Mucosa of rectum (tissue), 2 donors: ENCODE data around the gene TLE4.
A peak's percentile ranks its signal among the peaks of the same experiment; 100 is the strongest.
"Not testable (repeated sequence)": the region's sequence is repeated elsewhere in the genome, so short reads cannot be mapped to it uniquely, and the experiment has no call there.

Experiments used
- H3K27ac ChIP-seq, 2 donors: one replicate each; pipeline ENCODE4 v1.7.0; 2013; ENCODE audit warnings: inconsistent platforms in 2 of 2, low read depth in 2 of 2, low read length in 2 of 2
- H3K27me3 ChIP-seq, 2 donors: one replicate each; pipeline ENCODE4 v1.7.0; 2013; ENCODE audit warnings: low read length in 2 of 2; ENCODE audit not compliant: control insufficient read depth in 2 of 2, insufficient read depth in 2 of 2
- H3K36me3 ChIP-seq, 2 donors: one replicate each; pipeline ENCODE4 v1.7.0; 2013; ENCODE audit warnings: low read length in 2 of 2; ENCODE audit not compliant: control insufficient read depth in 2 of 2, insufficient read depth in 2 of 2
- H3K4me1 ChIP-seq, 2 donors: one replicate each; pipeline ENCODE4 v1.7.0; 2013; ENCODE audit warnings: low read length in 2 of 2, mild to moderate bottlenecking in 1 of 2; ENCODE audit not compliant: control insufficient read depth in 2 of 2, insufficient read depth in 2 of 2
- H3K4me3 ChIP-seq, 2 donors: one replicate each; pipeline ENCODE4 v1.7.0; 2013; ENCODE audit warnings: low read length in 2 of 2
- H3K9ac ChIP-seq, 2 donors: one replicate each; pipeline ENCODE4 v1.7.0; 2013; ENCODE audit warnings: low read length in 2 of 2, low read depth in 1 of 2, mild to moderate bottlenecking in 1 of 2
- H3K9me3 ChIP-seq, 2 donors: one replicate each; pipeline ENCODE4 v1.7.0; 2013; ENCODE audit warnings: low read length in 2 of 2; ENCODE audit not compliant: control insufficient read depth in 2 of 2
- donor health status: healthy.
- donor health status: Normal muscosa, but diverticular disease.

Gene TLE4

GRCh38 chr9:79571309-79572031 is at the start of gene TLE4:
TLE4 (plus strand) TSS chr9:79571965; CDS start chr9:79572791, 826 bp downstream.
- peak within 1 kb of the TSS; percentile 88 to 92 for H3K9ac ChIP-seq
- no peaks in the 10 kb centered on the region for H3K36me3 ChIP-seq
- peaks cover 4 to 13% of the 10 kb centered on the region in 2 donors for H3K27me3 ChIP-seq
- H3K27ac ChIP-seq, result peak within 1 kb of the TSS; percentile 91 to 95
- H3K4me1 ChIP-seq, result peaks cover 5 to 6% of the 10 kb centered on the region in 2 donors
- H3K9me3 ChIP-seq, result no peaks in the 10 kb centered on the region
- peak within 1 kb of the TSS; percentile 78 to 92 for H3K4me3 ChIP-seq

- no peak overlapping the region for H3K4me3 ChIP-seq
- H3K9me3 ChIP-seq, result no peaks in the 10 kb centered on the region
- no peaks in the 10 kb centered on the region for H3K36me3 ChIP-seq
- H3K27ac ChIP-seq, result no peak overlapping the region
- H3K4me1 ChIP-seq, result no peaks in the 10 kb centered on the region
- H3K9ac ChIP-seq, result no peak overlapping the region
- H3K27me3 ChIP-seq, result no peaks in the 10 kb centered on the region
Measured at GRCh38 chr9:79522793-79523192, 49.0 kb upstream of the TLE4 start.

GRCh38 chr9:79524266-79524665 is 47.5 kb upstream of the TLE4 start:
- Histone ChIP-seq H3K4me3 (no peak overlapping the region), H3K9ac (no peak overlapping the region), H3K36me3 (no peaks in the 10 kb centered on the region), H3K4me1 (no peaks in the 10 kb centered on the region), H3K27ac (no peak overlapping the region), H3K9me3 (no peaks in the 10 kb centered on the region), H3K27me3 (no peaks in the 10 kb centered on the region)

GRCh38 chr9:79526149-79526672 is 45.6 kb upstream of the TLE4 start:
- H3K4me3 ChIP-seq, result no peak overlapping the region
- H3K36me3 ChIP-seq, result no peaks in the 10 kb centered on the region
- no peaks in the 10 kb centered on the region for H3K4me1 ChIP-seq
- H3K27ac ChIP-seq, result no peak overlapping the region
- no peak overlapping the region for H3K9ac ChIP-seq
- no peaks in the 10 kb centered on the region for H3K9me3 ChIP-seq
- H3K27me3 ChIP-seq, result no peaks in the 10 kb centered on the region

GRCh38 chr9:79535534-79535933 is 36.2 kb upstream of the TLE4 start:
- H3K27ac ChIP-seq, result no peak overlapping the region
- no peak overlapping the region for H3K9ac ChIP-seq
- H3K4me3 ChIP-seq, result no peak overlapping the region
- no peaks in the 10 kb centered on the region for H3K9me3 ChIP-seq
- H3K27me3 ChIP-seq, result no peaks in the 10 kb centered on the region
- no peaks in the 10 kb centered on the region for H3K4me1 ChIP-seq
- H3K36me3 ChIP-seq, result no peaks in the 10 kb centered on the region

- Histone ChIP-seq H3K27me3 (no peaks in the 10 kb centered on the region), H3K27ac (no peak overlapping the region), H3K4me1 (no peaks in the 10 kb centered on the region), H3K4me3 (no peak overlapping the region), H3K9ac (no peak overlapping the region), H3K9me3 (no peaks in the 10 kb centered on the region), H3K36me3 (no peaks in the 10 kb centered on the region)
Measured at GRCh38 chr9:79537838-79538237, 33.9 kb upstream of the TLE4 start.

GRCh38 chr9:79542735-79543620 is 28.8 kb upstream of the TLE4 start:
- H3K27me3 ChIP-seq, result no peaks in the 10 kb centered on the region
- H3K4me1 ChIP-seq, result no peaks in the 10 kb centered on the region
- no peaks in the 10 kb centered on the region for H3K36me3 ChIP-seq
- H3K4me3 ChIP-seq, result no peak overlapping the region
- H3K27ac ChIP-seq, result no peak overlapping the region
- no peaks in the 10 kb centered on the region for H3K9me3 ChIP-seq
- no peak overlapping the region for H3K9ac ChIP-seq

- H3K4me3 ChIP-seq, H3K27ac ChIP-seq, H3K9ac ChIP-seq, H3K9me3 ChIP-seq, H3K4me1 ChIP-seq, H3K27me3 ChIP-seq, H3K36me3 ChIP-seq: not testable (repeated sequence)
Measured at GRCh38 chr9:79544375-79544774, 27.4 kb upstream of the TLE4 start.

GRCh38 chr9:79551586-79551985 is 20.2 kb upstream of the TLE4 start:
- no peak overlapping the region for H3K27ac ChIP-seq
- no peak overlapping the region for H3K9ac ChIP-seq
- H3K9me3 ChIP-seq, result no peaks in the 10 kb centered on the region
- H3K36me3 ChIP-seq, result no peaks in the 10 kb centered on the region
- H3K4me1 ChIP-seq, result no peaks in the 10 kb centered on the region
- no peaks in the 10 kb centered on the region for H3K27me3 ChIP-seq
- H3K4me3 ChIP-seq, result no peak overlapping the region

- Histone ChIP-seq H3K27ac (no peak overlapping the region), H3K4me1 (no peaks in the 10 kb centered on the region), H3K4me3 (no peak overlapping the region), H3K9me3 (no peaks in the 10 kb centered on the region), H3K27me3 (no peaks in the 10 kb centered on the region), H3K9ac (no peak overlapping the region), H3K36me3 (no peaks in the 10 kb centered on the region)
Measured at GRCh38 chr9:79551994-79552393, 19.8 kb upstream of the TLE4 start.
